SHP77 (cell line): ENCODE data around the gene GLRA2.

Experiments
- DNase-seq, 2 experiments: peaks; one replicate each; lab custom pipeline; 2025; lab: John Stamatoyannopoulos, UW

The GLRA2 gene

GRCh38 chrX:14702145-14702544 lies 172.8 kb downstream of the GLRA2 start:
- DNase-seq, result no peak

- DNase-seq, result no peak
Measured at GRCh38 chrX:14712096-14712495, 182.8 kb downstream of the GLRA2 start.

- DNase-seq, result no peak
Measured at GRCh38 chrX:14717949-14718348, 188.6 kb downstream of the GLRA2 start.

GRCh38 chrX:14718403-14718802 lies 189.1 kb downstream of the GLRA2 start:
- DNase-seq, result no peak

GRCh38 chrX:14729058-14729457 lies 199.7 kb downstream of the GLRA2 start:
- DNase-seq, result no peak

- DNase-seq, result no peak
Measured at GRCh38 chrX:14738643-14739042, 209.3 kb downstream of the GLRA2 start.

- DNase-seq, result no peak
Measured at GRCh38 chrX:14753441-14753840, 224.1 kb downstream of the GLRA2 start.

- no peak for DNase-seq
Measured at GRCh38 chrX:14758029-14758491, 228.7 kb downstream of the GLRA2 start.

GRCh38 chrX:14775416-14775815 lies 246.1 kb downstream of the GLRA2 start:
- no peak for DNase-seq

GRCh38 chrX:14776901-14777300 lies 247.6 kb downstream of the GLRA2 start:
- no peak for DNase-seq

- DNase-seq, result no peak
Measured at GRCh38 chrX:14777525-14777924, 248.2 kb downstream of the GLRA2 start.

- DNase-seq, result no peak
Measured at GRCh38 chrX:14779580-14779979, 250.2 kb downstream of the GLRA2 start.
